ENCODE results near the gene PAGR1. TPM values are rescaled to one million over a fixed set of nuclear protein-coding genes. Genes with fewer than 3 reads are reported as not detected.

PAGR1 gene
- total and polyA plus RNA-seq, 9 of the 15 experiments (the other 6 are each of a cell fraction or from before 2014, with no cell fraction given), result 1.4 to 58.2 (median 16.8) TPM

DNA sequence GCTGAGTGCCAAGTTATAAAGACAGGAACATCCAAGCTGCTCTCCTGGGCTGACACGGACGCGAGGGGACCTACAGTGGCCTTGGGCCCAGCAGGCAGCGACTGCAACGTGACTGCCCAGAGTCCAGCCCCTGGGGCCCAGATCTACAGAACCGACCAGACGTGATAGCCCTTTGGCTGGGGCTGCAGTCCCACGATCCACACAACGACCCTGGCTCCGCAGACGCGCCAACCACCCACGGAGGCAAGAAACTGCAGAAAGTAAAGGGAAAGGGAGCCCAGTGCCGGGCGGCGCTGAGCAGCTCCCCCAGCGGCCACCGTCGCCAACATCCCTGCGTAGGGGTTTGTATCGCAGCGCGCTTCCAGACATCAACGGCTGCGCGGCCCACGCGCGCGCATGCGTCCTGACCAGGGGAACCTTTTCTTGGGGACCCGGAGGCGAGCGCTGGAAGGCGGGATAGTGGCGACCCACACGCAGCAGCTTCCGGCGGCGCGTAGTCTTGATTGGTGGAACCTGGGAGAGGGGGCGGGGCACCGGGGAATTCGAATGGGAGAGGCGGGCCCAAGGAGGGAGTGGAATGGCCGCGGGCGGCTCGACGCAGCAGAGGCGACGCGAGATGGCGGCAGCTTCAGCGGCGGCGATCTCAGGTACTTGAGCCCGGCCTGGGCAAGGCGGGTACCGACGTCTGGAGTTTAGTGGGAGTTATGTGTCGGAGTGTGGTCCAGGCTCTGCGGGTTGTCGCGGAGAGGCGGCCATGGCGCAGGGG, 25.6 kb upstream of the PAGR1 start, which contains the start of gene KIF22 (continued):
- no peak for TF ChIP-seq CBFA2T2 (conservative IDR thresholded peaks at IDR 0.05)
- TF ChIP-seq MAZ (CRISPR knock-in tag; conservative IDR thresholded peaks at IDR 0.05 in 1 of 2, IDR thresholded peaks at IDR 0.05 in 1 of 2), result peak; percentile 83 to 88; a peak in 3 of 4 replicates
- no peak; the same call in 1 of the 2 replicates for TF ChIP-seq E2F5 (CRISPR knock-in tag; IDR thresholded peaks at IDR 0.05)
- TF ChIP-seq BRD4 (IDR thresholded peaks at IDR 0.05), result no peak; the same call in 1 of the 2 replicates
- TF ChIP-seq ZBTB17 (CRISPR knock-in tag; IDR thresholded peaks at IDR 0.05), result peak; percentile 46; the same call in 1 of the 2 replicates
- TF ChIP-seq PRMT5 (CRISPR knock-in tag; IDR thresholded peaks at IDR 0.05), result no peak
- peak; percentile 97 for TF ChIP-seq MYBL2 (IDR thresholded peaks at IDR 0.05; ENCODE audit: low read depth)
- peak; percentile 51; the same call in 1 of the 2 replicates for TF ChIP-seq MYBL2 (CRISPR knock-in tag; IDR thresholded peaks at IDR 0.05; ENCODE audit: borderline replicate concordance)
- TF ChIP-seq, protein P1, sequence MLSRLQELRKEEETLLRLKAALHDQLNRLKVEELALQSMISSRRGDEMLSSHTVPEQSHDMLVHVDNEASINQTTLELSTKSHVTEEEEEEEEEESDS (CRISPR knock-in tag; IDR thresholded peaks at IDR 0.05), result no peak
- TF ChIP-seq GMEB1 (CRISPR knock-in tag; IDR thresholded peaks at IDR 0.05), result peak; percentile 91
- no peak for TF ChIP-seq TCFL5 (CRISPR knock-in tag; conservative IDR thresholded peaks at IDR 0.05)
- TF ChIP-seq SPI1 (IDR thresholded peaks at IDR 0.05; ENCODE audit: borderline replicate concordance, low read depth, low read length), result no peak
- TF ChIP-seq PCBP1 (IDR thresholded peaks at IDR 0.05; ENCODE audit: low read depth, low read length, poor library complexity, severe bottlenecking), result peak; percentile 90
- TF ChIP-seq ZBTB12 (CRISPR knock-in tag; IDR thresholded peaks at IDR 0.05), result no peak
- TF ChIP-seq ZKSCAN1 (IDR thresholded peaks at IDR 0.05; ENCODE audit: low read depth, low read length), result peak; percentile 65; the same call in 1 of the 2 replicates
- no peak for TF ChIP-seq ARNT (IDR thresholded peaks at IDR 0.05)
- TF ChIP-seq ZNF583 (CRISPR knock-in tag; IDR thresholded peaks at IDR 0.05), result 0 out of 2 replicates have a peak, but pooled peaks have one; percentile 30
- no peak for TF ChIP-seq ILF3 (IDR thresholded peaks at IDR 0.05; ENCODE audit: borderline replicate concordance)
- 0 out of 2 replicates have a peak, but pooled peaks have one; percentile 28 for TF ChIP-seq ZBTB7A (IDR thresholded peaks at IDR 0.05; ENCODE audit: borderline replicate concordance, control insufficient read depth, low read depth, low read length)
- TF ChIP-seq YBX1 (IDR thresholded peaks at IDR 0.05), result no peak
- no peak for TF ChIP-seq TCF7 (IDR thresholded peaks at IDR 0.05; ENCODE audit: borderline replicate concordance)
- TF ChIP-seq PTTG1 (tag; IDR thresholded peaks at IDR 0.05; ENCODE audit: low read depth), result no peak
- TF ChIP-seq ATF7 (IDR thresholded peaks at IDR 0.05), result peak; percentile 85
- TF ChIP-seq TAF9B (IDR thresholded peaks at IDR 0.05; ENCODE audit: partially characterized antibody), result peak; percentile 86
- peak; percentile 71; the same call in 1 of the 2 replicates for TF ChIP-seq DIDO1 (tag; IDR thresholded peaks at IDR 0.05; ENCODE audit: low read depth)

Measured in K562 (cell line).